GM12878 (cell line): ENCODE data around the gene CKMT2. TPM values are rescaled to one million over a fixed set of nuclear protein-coding genes. Genes with fewer than 3 reads are reported as not detected.

Experiments
- ATAC-seq: fragments of 200-7000 bp; cut with Tn5 transposase; 3 replicates; pipeline ENCODE4 v1.9.1; 2020; ENCODE audit warnings: mild to moderate bottlenecking, moderate library complexity
- BruUV-seq: library from RNA; stranded (reverse); fragments of 400-500 nt; replicated peaks from 2 replicates; lab custom pipeline; 2021; lab: Mats Ljungman, UMichigan
- CTCF ChIA-PET: fragments of 300-600 bp; sonication (Branson Sonifier 250); formaldehyde crosslinking; extraction: SDS; loops from one replicate; lab custom pipeline; 2021; ENCODE audit warnings: inconsistent platforms; lab: Yijun Ruan, JAX
- POLR2A ChIA-PET: fragments of 350-600 bp; formaldehyde crosslinking; extraction: SDS; loops from one replicate; lab custom pipeline; 2021; ENCODE audit warnings: inconsistent platforms; lab: Charles Lee
- RAD21 ChIA-PET: fragments of 300-600 bp; sonication (Branson Sonifier 250); formaldehyde crosslinking; loops from one replicate; lab custom pipeline; 2023; ENCODE audit warnings: antibody characterized with exemption; ENCODE audit not compliant: unreplicated experiment; lab: Charles Lee
- SMC1A ChIA-PET: fragments of 300-600 bp; sonication (Branson Sonifier 250); formaldehyde crosslinking; loops from one replicate; lab custom pipeline; 2023; ENCODE audit not compliant: unreplicated experiment, uncharacterized antibody; lab: Charles Lee
- DNase-seq: peaks from one replicate; pipeline ENCODE4 v3.0.0-alpha.2; 2011; ENCODE audit warnings: low read depth, low spot score
- FAIRE-seq: peaks from 3 replicates; lab custom pipeline; 2011; peaks lifted over from hg19 to GRCh38; lab: Jason Lieb, UNC
- H2AFZ ChIP-seq: 2 replicates; pipeline ENCODE4 v1.6.0; 2011; ENCODE audit warnings: low read depth, low read length, control low read depth; ENCODE audit not compliant: control insufficient read depth
- H3K27ac ChIP-seq: 2 replicates; pipeline ENCODE4 v1.5.1; 2011; ENCODE audit warnings: control low read depth; ENCODE audit not compliant: control insufficient read depth, insufficient read depth
- H3K27me3 ChIP-seq, 2 experiments: replicated peaks in 1 of 2; 2 replicates each; pipeline versions ENCODE4 v1.6.0 to v1.6.1; 2011; ENCODE audit warnings: low read length in 1 of 2; ENCODE audit not compliant: control insufficient read depth in 2 of 2, insufficient read depth in 2 of 2
- H3K36me3 ChIP-seq, 2 experiments: 2 replicates each; pipeline ENCODE4 v1.5.1; 2011; ENCODE audit warnings: low read length in 1 of 2; ENCODE audit not compliant: control insufficient read depth in 2 of 2, insufficient read depth in 2 of 2
- H3K4me1 ChIP-seq: 2 replicates; pipeline ENCODE4 v1.6.1; 2011; ENCODE audit warnings: mild to moderate bottlenecking, low read length, moderate library complexity, mixed read lengths; ENCODE audit not compliant: control insufficient read depth, insufficient read depth
- H3K4me2 ChIP-seq: 2 replicates; pipeline ENCODE4 v1.6.0; 2011; ENCODE audit warnings: control low read depth; ENCODE audit not compliant: control insufficient read depth, insufficient read depth
- H3K4me3 ChIP-seq: fragments of 200-600 bp; sonication (generic); 2 replicates; pipeline ENCODE4 v1.5.1; 2016
- H3K79me2 ChIP-seq: 2 replicates; pipeline ENCODE4 v1.6.0; 2011; ENCODE audit warnings: low read length; ENCODE audit not compliant: control insufficient read depth, insufficient read depth
- H3K9ac ChIP-seq: 2 replicates; pipeline ENCODE4 v1.8.0; 2011; ENCODE audit warnings: low read length, control low read depth, mixed read lengths; ENCODE audit not compliant: control insufficient read depth, insufficient read depth
- H3K9me3 ChIP-seq: replicated peaks from 3 replicates; pipeline ENCODE4 v1.5.1; 2011; ENCODE audit warnings: mild to moderate bottlenecking, low read length; ENCODE audit not compliant: control insufficient read depth, insufficient read depth
- H4K20me1 ChIP-seq: 2 replicates; pipeline ENCODE4 v1.6.0; 2011; ENCODE audit not compliant: control insufficient read depth, insufficient read depth
- ATF7 ChIP-seq: fragments of 450-650 bp; IDR thresholded peaks from 2 replicates; pipeline ENCODE4 v1.6.1; 2016; ENCODE audit warnings: low read depth, mild to moderate bottlenecking
- EGR1 ChIP-seq, 2 experiments: IDR thresholded peaks; 1 replicate in 1 of 2; 2 replicates in 1 of 2; pipeline ENCODE4 v1.6.1; 2011 to 2012; ENCODE audit warnings: low read depth in 2 of 2, low read length in 2 of 2, borderline replicate concordance in 1 of 2, mild to moderate bottlenecking in 1 of 2, moderate library complexity in 1 of 2
- ELK1 ChIP-seq: IDR thresholded peaks from 2 replicates; pipeline ENCODE4 v1.6.1; 2012; ENCODE audit warnings: low read depth, low read length, improper control_type of control experiment
- FOXM1 ChIP-seq: IDR thresholded peaks from 2 replicates; pipeline ENCODE4 v1.6.1; 2012; ENCODE audit warnings: low read depth, mild to moderate bottlenecking, inconsistent platforms, low read length, moderate library complexity
- PAX8 ChIP-seq: fragments of 450-650 bp; IDR thresholded peaks from 2 replicates; pipeline ENCODE4 v1.6.1; 2017; ENCODE audit warnings: mild to moderate bottlenecking, moderate library complexity
- SMAD1 ChIP-seq: fragments of 450-650 bp; IDR thresholded peaks from 2 replicates; pipeline ENCODE4 v1.6.1; 2018; ENCODE audit warnings: mild to moderate bottlenecking, low read depth; ENCODE audit not compliant: partially characterized antibody
- SRF ChIP-seq, 2 experiments: IDR thresholded peaks; 2 replicates each; pipeline ENCODE4 v1.6.1; 2011; ENCODE audit warnings: low read depth in 2 of 2, low read length in 2 of 2, mild to moderate bottlenecking in 1 of 2, moderate library complexity in 1 of 2
- ZBTB33 ChIP-seq: fragments of 450-650 bp; IDR thresholded peaks from 2 replicates; pipeline ENCODE4 v1.6.1; 2017; ENCODE audit warnings: mild to moderate bottlenecking
- WGBS: methylation state at CpG from one replicate; pipeline ENCODE4 v1.1.6; 2016; ENCODE audit warnings: low lambda C conversion rate; ENCODE audit not compliant: insufficient replicate concordance, insufficient coverage; ENCODE audit errors: missing lambda C conversion rate; 5-methylcytosine and 5-hydroxymethylcytosine counted together
- in situ Hi-C: fragments of 300-500 bp; cut with MboI; formaldehyde crosslinking; loops from 9 replicates; pipeline ENCODE4 v1.14.3; 2018; ENCODE audit warnings: mixed read lengths
- intact Hi-C: fragments of 100-400 bp; cut with micrococcal nuclease; formaldehyde crosslinking; loops from one replicate; pipeline ENCODE4 v1.14.2; 2022; ENCODE audit not compliant: unreplicated experiment
- polyA plus RNA-seq, 11 experiments: library from polyadenylated mRNA; depleted of rRNA in 4 of 11; unstranded in 6 of 11; stranded (reverse) in 5 of 11; fragments of >200 nt; fragmentation: Nextera tagmentation in 4 of 11; fragmentation: Illumina TruSeq in 1 of 11; extraction: Ambion mirVana in 4 of 11; extraction: Trizol in 1 of 11; gene quantifications; 1 replicate in 1 of 11; 2 replicates in 10 of 11; pipeline versions ENCODE4 v1.2.1 to v1.2.3, GENCODE V29; 2011 to 2016; ENCODE audit warnings: inconsistent platforms in 2 of 11, missing spikeins in 2 of 11, low read depth in 1 of 11
- total RNA-seq, 4 experiments: library from RNA; depleted of rRNA in 3 of 4; stranded (reverse); fragments of >200 nt in 3 of 4; fragmentation: Illumina TruSeq in 1 of 4; extraction: Trizol in 1 of 4; gene quantifications; 2 replicates each; pipeline versions ENCODE4 v1.2.1 to v1.2.3, GENCODE V29; 2013 to 2021
- TF ChIP-seq, protein P1 (sequence below): fragments of 150-350 bp; IDR thresholded peaks from 2 replicates; pipeline ENCODE4 v1.6.1; 2014; ENCODE audit warnings: mild to moderate bottlenecking, low read depth, low read length
- TF ChIP-seq, protein P2 (sequence below): IDR thresholded peaks from 2 replicates; pipeline ENCODE4 v1.6.1; 2012; ENCODE audit warnings: low read length, inconsistent platforms
- TF ChIP-seq, protein P3 (sequence below), 3 experiments: IDR thresholded peaks in 2 of 3; conservative IDR thresholded peaks in 1 of 3; 2 replicates each; pipeline ENCODE4 v1.5.1; 2011; ENCODE audit warnings: low read depth in 3 of 3, low read length in 3 of 3, mild to moderate bottlenecking in 3 of 3, control low read depth in 2 of 3, moderate library complexity in 2 of 3, inconsistent platforms in 1 of 3, mixed read lengths in 1 of 3; ENCODE audit not compliant: control insufficient read depth in 2 of 3, insufficient read depth in 1 of 3; ENCODE audit errors: extremely low read depth in 1 of 3

The CKMT2 gene
- total and polyA plus RNA-seq, 10 of the 15 experiments (the other 5 are each of a cell fraction or from before 2014, with no cell fraction given) = 0.70 to 1.2 TPM; not detected in 8

GRCh38 chr5:81191726-81192372 lies 41.3 kb upstream of the CKMT2 start (continued):
- no peak for TF ChIP-seq ELK1
- TF ChIP-seq SRF (IDR thresholded peaks at IDR 0.05; ENCODE audit: low read depth in 2 of 2, low read length in 2 of 2) = no peak
- TF ChIP-seq, protein P1, sequence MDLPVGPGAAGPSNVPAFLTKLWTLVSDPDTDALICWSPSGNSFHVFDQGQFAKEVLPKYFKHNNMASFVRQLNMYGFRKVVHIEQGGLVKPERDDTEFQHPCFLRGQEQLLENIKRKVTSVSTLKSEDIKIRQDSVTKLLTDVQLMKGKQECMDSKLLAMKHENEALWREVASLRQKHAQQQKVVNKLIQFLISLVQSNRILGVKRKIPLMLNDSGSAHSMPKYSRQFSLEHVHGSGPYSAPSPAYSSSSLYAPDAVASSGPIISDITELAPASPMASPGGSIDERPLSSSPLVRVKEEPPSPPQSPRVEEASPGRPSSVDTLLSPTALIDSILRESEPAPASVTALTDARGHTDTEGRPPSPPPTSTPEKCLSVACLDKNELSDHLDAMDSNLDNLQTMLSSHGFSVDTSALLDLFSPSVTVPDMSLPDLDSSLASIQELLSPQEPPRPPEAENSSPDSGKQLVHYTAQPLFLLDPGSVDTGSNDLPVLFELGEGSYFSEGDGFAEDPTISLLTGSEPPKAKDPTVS = no peak
- TF ChIP-seq ATF7 = no peak
- TF ChIP-seq PAX8 = no peak
- TF ChIP-seq, protein P2, sequence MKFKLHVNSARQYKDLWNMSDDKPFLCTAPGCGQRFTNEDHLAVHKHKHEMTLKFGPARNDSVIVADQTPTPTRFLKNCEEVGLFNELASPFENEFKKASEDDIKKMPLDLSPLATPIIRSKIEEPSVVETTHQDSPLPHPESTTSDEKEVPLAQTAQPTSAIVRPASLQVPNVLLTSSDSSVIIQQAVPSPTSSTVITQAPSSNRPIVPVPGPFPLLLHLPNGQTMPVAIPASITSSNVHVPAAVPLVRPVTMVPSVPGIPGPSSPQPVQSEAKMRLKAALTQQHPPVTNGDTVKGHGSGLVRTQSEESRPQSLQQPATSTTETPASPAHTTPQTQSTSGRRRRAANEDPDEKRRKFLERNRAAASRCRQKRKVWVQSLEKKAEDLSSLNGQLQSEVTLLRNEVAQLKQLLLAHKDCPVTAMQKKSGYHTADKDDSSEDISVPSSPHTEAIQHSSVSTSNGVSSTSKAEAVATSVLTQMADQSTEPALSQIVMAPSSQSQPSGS = no peak
- TF ChIP-seq, all 136 proteins: peak for 0

- Histone ChIP-seq H3K9me3 (no peaks in the 10 kb centered on the region), H3K27me3 (no peaks in the 10 kb centered on the region), H3K27ac (no peak overlapping the region), H2AFZ (no peak overlapping the region), H3K4me3 (no peak overlapping the region), H3K4me1 (peaks cover 15% of the 10 kb centered on the region), H3K9ac (no peak overlapping the region), H3K36me3 (no peaks in the 10 kb centered on the region), H4K20me1 (no peaks in the 10 kb centered on the region), H3K4me2 (no peak overlapping the region), H3K79me2 (no peaks in the 10 kb centered on the region)
- RAD21 ChIA-PET = interaction anchor here (0.7 to 2.5 kb wide), 4 partner anchors 9 to 974 kb away, joined by 3 to 6 read pairs (median 4); no protein-coding TSS in a partner anchor
- DNase-seq (no peak), FAIRE-seq (no peak), ATAC-seq (no peak)
- WGBS = 89% methylated on average over 8 of the region's 8 CpGs
- POLR2A ChIA-PET = interaction anchor here (0.9 kb wide), 1 partner anchor 10 kb away, joined by 4 read pairs; no protein-coding TSS in a partner anchor
- SMC1A ChIA-PET = interaction anchor here (0.5 to 4.8 kb wide), 5 partner anchors 9 to 1018 kb away, joined by 3 to 23 read pairs (median 5); no protein-coding TSS in a partner anchor
- BruUV-seq = no TSS peak
- in situ Hi-C loops (no loop called here), intact Hi-C loops (no loop called here)
- CTCF ChIA-PET = interaction anchor here (0.6 to 5.3 kb wide), 11 partner anchors 10 to 711 kb away, joined by 3 to 24 read pairs (median 4); no protein-coding TSS in a partner anchor
- TF ChIP-seq FOXM1 (no peak), ZBTB33 (no peak), SMAD1 (no peak), EGR1 (IDR thresholded peaks at IDR 0.05; ENCODE audit: borderline replicate concordance in 1 of 2, low read depth in 2 of 2, low read length in 2 of 2) (no peak)
- TF ChIP-seq, protein P3, sequence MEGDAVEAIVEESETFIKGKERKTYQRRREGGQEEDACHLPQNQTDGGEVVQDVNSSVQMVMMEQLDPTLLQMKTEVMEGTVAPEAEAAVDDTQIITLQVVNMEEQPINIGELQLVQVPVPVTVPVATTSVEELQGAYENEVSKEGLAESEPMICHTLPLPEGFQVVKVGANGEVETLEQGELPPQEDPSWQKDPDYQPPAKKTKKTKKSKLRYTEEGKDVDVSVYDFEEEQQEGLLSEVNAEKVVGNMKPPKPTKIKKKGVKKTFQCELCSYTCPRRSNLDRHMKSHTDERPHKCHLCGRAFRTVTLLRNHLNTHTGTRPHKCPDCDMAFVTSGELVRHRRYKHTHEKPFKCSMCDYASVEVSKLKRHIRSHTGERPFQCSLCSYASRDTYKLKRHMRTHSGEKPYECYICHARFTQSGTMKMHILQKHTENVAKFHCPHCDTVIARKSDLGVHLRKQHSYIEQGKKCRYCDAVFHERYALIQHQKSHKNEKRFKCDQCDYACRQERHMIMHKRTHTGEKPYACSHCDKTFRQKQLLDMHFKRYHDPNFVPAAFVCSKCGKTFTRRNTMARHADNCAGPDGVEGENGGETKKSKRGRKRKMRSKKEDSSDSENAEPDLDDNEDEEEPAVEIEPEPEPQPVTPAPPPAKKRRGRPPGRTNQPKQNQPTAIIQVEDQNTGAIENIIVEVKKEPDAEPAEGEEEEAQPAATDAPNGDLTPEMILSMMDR (IDR thresholded peaks at IDR 0.05 in 2 of 3, conservative IDR thresholded peaks at IDR 0.05 in 1 of 3; ENCODE audit: control insufficient read depth in 2 of 3, extremely low read depth in 1 of 3, insufficient read depth in 1 of 3, low read depth in 3 of 3, low read length in 3 of 3) = no peak
These were observed 40.8 kb upstream of the CKMT2 start for GRCh38 chr5:81192373-81192750.
